OCI-LY7 (cell line): Measurements from ENCODE around the gene NPY2R.

Experiments used
- CTCF ChIP-seq: fragments of 200-600 bp; sonication (generic); conservative IDR thresholded peaks from 2 replicates; pipeline ENCODE4 v1.5.1; 2014; ENCODE audit warnings: mild to moderate bottlenecking, antibody characterized with exemption, low read length, moderate library complexity, mixed read lengths
- EZH2phosphoT487 ChIP-seq: fragments of 200-600 bp; sonication (generic); IDR thresholded peaks from 2 replicates; pipeline ENCODE4 v1.6.1; 2018; ENCODE audit warnings: low read depth, borderline replicate concordance, mild to moderate bottlenecking, mixed run types, antibody characterized with exemption, low read length, moderate library complexity, mixed read lengths

DNA sequence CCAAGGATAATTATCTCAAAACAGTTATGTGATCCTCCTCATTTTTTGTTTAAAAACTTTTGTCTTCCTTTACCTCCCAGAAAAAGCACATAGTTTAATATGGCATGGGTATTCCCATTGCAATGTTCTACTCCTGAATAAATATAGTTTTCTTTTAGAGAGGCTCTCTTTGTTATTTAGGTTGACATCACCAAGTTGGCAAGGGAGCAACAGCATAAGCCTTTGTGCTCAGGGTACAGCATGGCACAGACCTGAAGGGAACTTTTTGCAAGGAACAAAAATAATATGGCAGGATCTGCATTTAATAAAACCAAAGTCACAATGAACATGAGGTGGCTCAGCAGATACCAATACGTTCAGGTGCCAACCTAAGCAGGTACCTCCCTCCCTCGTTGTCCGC, 47.1 kb upstream of the NPY2R start:
- TF ChIP-seq CTCF (no peak), EZH2phosphoT487 (no peak)
